ENCODE data around the gene KCNK16. TPM values are rescaled to one million over a fixed set of nuclear protein-coding genes. Genes with fewer than 3 reads are reported as not detected.

The KCNK16 gene
- total RNA-seq, 1 donor from 2014 or later, result not detected

- TF ChIP-seq CTCF (IDR thresholded peaks at IDR 0.05; ENCODE audit: insufficient read depth, low read depth, low read length), result no peak
- no peak for TF ChIP-seq EZH2 (IDR thresholded peaks at IDR 0.05; ENCODE audit: insufficient read depth, low read length)
- Mint-ChIP-seq H3K4me1 (ENCODE audit: low read depth, unreplicated experiment) (peaks cover 14% of the 10 kb centered on the region), H3K27me3 (ENCODE audit: low read depth, unreplicated experiment) (peaks cover 9% of the 10 kb centered on the region), H3K36me3 (ENCODE audit: low read depth, unreplicated experiment) (no peaks in the 10 kb centered on the region), H3K4me3 (ENCODE audit: unreplicated experiment) (no peak overlapping the region), H3K9me3 (ENCODE audit: unreplicated experiment) (no peaks in the 10 kb centered on the region), H3K27ac (ENCODE audit: unreplicated experiment) (peak overlapping the region; percentile 4)
- Histone ChIP-seq H3K79me2 (ENCODE audit: insufficient read depth, low read length) (no peaks in the 10 kb centered on the region), H3K4me3 (ENCODE audit: insufficient read depth, low read depth, low read length) (no peak overlapping the region), H3K9ac (ENCODE audit: low read length) (no peak overlapping the region), H3K9me3 (ENCODE audit: insufficient read depth, low read depth, low read length) (no peaks in the 10 kb centered on the region), H4K20me1 (ENCODE audit: insufficient read depth, low read length) (no peaks in the 10 kb centered on the region), H2AFZ (ENCODE audit: low read depth, low read length) (peak overlapping the region; percentile 51), H3K4me1 (ENCODE audit: insufficient read depth, low read length) (peaks cover 14% of the 10 kb centered on the region), H3K27ac (ENCODE audit: low read depth, low read length) (peak overlapping the region; percentile 34), H3K27me3 (ENCODE audit: insufficient read depth, low read length) (no peaks in the 10 kb centered on the region), H3K4me2 (ENCODE audit: low read length) (peak overlapping the region; percentile 70), H3K36me3 (ENCODE audit: insufficient read depth, low read length) (no peaks in the 10 kb centered on the region)
- DNase-seq (ENCODE audit: low read depth), result peak; percentile 57
- no peak for FAIRE-seq
Measured at GRCh38 chr6:39365281-39366074, 43.0 kb upstream of the KCNK16 start.

- Mint-ChIP-seq H3K4me1 (ENCODE audit: low read depth, unreplicated experiment) (peaks cover 16% of the 10 kb centered on the region), H3K27me3 (ENCODE audit: low read depth, unreplicated experiment) (peaks cover 12% of the 10 kb centered on the region), H3K4me3 (ENCODE audit: unreplicated experiment) (no peak overlapping the region), H3K9me3 (ENCODE audit: unreplicated experiment) (no peaks in the 10 kb centered on the region), H3K36me3 (ENCODE audit: low read depth, unreplicated experiment) (no peaks in the 10 kb centered on the region), H3K27ac (ENCODE audit: unreplicated experiment) (no peak overlapping the region)
- Histone ChIP-seq H3K79me2 (ENCODE audit: insufficient read depth, low read length) (no peaks in the 10 kb centered on the region), H3K4me1 (ENCODE audit: insufficient read depth, low read length) (peaks cover 14% of the 10 kb centered on the region), H3K27me3 (ENCODE audit: insufficient read depth, low read length) (no peaks in the 10 kb centered on the region), H3K9me3 (ENCODE audit: insufficient read depth, low read depth, low read length) (no peaks in the 10 kb centered on the region), H3K36me3 (ENCODE audit: insufficient read depth, low read length) (no peaks in the 10 kb centered on the region), H3K4me2 (ENCODE audit: low read length) (no peak overlapping the region), H4K20me1 (ENCODE audit: insufficient read depth, low read length) (no peaks in the 10 kb centered on the region), H3K27ac (ENCODE audit: low read depth, low read length) (no peak overlapping the region), H3K9ac (ENCODE audit: low read length) (no peak overlapping the region), H2AFZ (ENCODE audit: low read depth, low read length) (no peak overlapping the region), H3K4me3 (ENCODE audit: insufficient read depth, low read depth, low read length) (no peak overlapping the region)
- FAIRE-seq, result no peak
- no peak for DNase-seq (ENCODE audit: low read depth)
- TF ChIP-seq CTCF (IDR thresholded peaks at IDR 0.05; ENCODE audit: insufficient read depth, low read depth, low read length) (no peak), EZH2 (IDR thresholded peaks at IDR 0.05; ENCODE audit: insufficient read depth, low read length) (no peak)
Measured at GRCh38 chr6:39363280-39363679, 40.8 kb upstream of the KCNK16 start.

DNA sequence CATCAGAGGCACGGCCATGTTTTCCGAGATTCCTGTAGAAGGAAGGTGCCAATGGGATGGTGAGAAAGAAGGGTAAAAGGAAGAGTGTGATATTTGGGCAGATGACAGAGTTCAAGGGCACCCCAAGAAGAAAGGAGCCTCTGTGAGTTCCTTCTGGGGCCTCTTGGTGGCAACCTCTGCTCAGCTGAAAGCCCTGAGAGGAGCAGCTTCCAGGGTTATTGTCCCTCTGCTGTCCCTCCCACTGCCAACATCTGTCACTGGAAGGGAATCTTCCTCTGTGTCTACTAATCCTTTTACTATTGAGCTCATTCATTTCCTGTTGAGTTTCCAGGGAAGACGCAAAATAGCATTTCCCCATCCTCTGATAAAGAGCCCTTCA, 40.0 kb upstream of the KCNK16 start:
- Mint-ChIP-seq H3K4me3 (ENCODE audit: unreplicated experiment) (no peak overlapping the region), H3K36me3 (ENCODE audit: low read depth, unreplicated experiment) (no peaks in the 10 kb centered on the region), H3K4me1 (ENCODE audit: low read depth, unreplicated experiment) (peaks cover 20% of the 10 kb centered on the region), H3K9me3 (ENCODE audit: unreplicated experiment) (no peaks in the 10 kb centered on the region), H3K27me3 (ENCODE audit: low read depth, unreplicated experiment) (peaks cover 12% of the 10 kb centered on the region), H3K27ac (ENCODE audit: unreplicated experiment) (no peak overlapping the region)
- TF ChIP-seq EZH2 (IDR thresholded peaks at IDR 0.05; ENCODE audit: insufficient read depth, low read length) (no peak), CTCF (IDR thresholded peaks at IDR 0.05; ENCODE audit: insufficient read depth, low read depth, low read length) (peak; percentile 8)
- DNase-seq (ENCODE audit: low read depth), result no peak
- peak overlapping the region; percentile 72 for H3K4me2 ChIP-seq (ENCODE audit: low read length)
- no peaks in the 10 kb centered on the region for H3K27me3 ChIP-seq (ENCODE audit: insufficient read depth, low read length)
- no peaks in the 10 kb centered on the region for H3K79me2 ChIP-seq (ENCODE audit: insufficient read depth, low read length)
- no peaks in the 10 kb centered on the region for H3K36me3 ChIP-seq (ENCODE audit: insufficient read depth, low read length)
- H3K4me3 ChIP-seq (ENCODE audit: insufficient read depth, low read depth, low read length), result no peak overlapping the region
- no peaks in the 10 kb centered on the region for H3K9me3 ChIP-seq (ENCODE audit: insufficient read depth, low read depth, low read length)
- no peak overlapping the region for H2AFZ ChIP-seq (ENCODE audit: low read depth, low read length)
- no peaks in the 10 kb centered on the region for H4K20me1 ChIP-seq (ENCODE audit: insufficient read depth, low read length)
- no peak for FAIRE-seq
- peaks cover 14% of the 10 kb centered on the region for H3K4me1 ChIP-seq (ENCODE audit: insufficient read depth, low read length)
- no peak overlapping the region for H3K27ac ChIP-seq (ENCODE audit: low read depth, low read length)
- H3K9ac ChIP-seq (ENCODE audit: low read length), result no peak overlapping the region

Data from astrocyte (in vitro differentiated cells and primary cell).